ENCODE results near the gene ICAM1. TPM values are rescaled to one million over a fixed set of nuclear protein-coding genes. Genes with fewer than 3 reads are reported as not detected.
"Not testable (repeated sequence)": the region's sequence is repeated elsewhere in the genome, so short reads cannot be mapped to it uniquely, and the experiment has no call there.

ICAM1 gene
- total and polyA plus RNA-seq, 7 donors: 5.4 to 33.1 (median 14.1) TPM

GRCh38 chr19:10271543-10272086, 695 bp downstream of the ICAM1 start:
- Histone ChIP-seq H3K36me3 (no peaks in the 10 kb centered on the region), H3K4me3 (peak overlapping the region; percentile 15 to 46 (median 42)), H3K4me1 (peaks cover 0 to 20% (median 19%) of the 10 kb centered on the region in 4 donors), H3K27me3 (peaks cover 14 to 30% (median 22%) of the 10 kb centered on the region in 3 donors), H3K27ac (peak overlapping the region; percentile 66 to 80 (median 70)), H3K9me3 (no peaks in the 10 kb centered on the region)
- DNase-seq: no peak
- WGBS, 2 donors: 21 to 22% methylated on average over 12 of the region's 12 CpGs
- intact Hi-C loops (cut with DNase I): no loop called here
- TF ChIP-seq EP300 (IDR thresholded peaks at IDR 0.05) (no peak), CTCF (IDR thresholded peaks at IDR 0.05) (no peak), POLR2AphosphoS5 (IDR thresholded peaks at IDR 0.05) (no peak), POLR2A (IDR thresholded peaks at IDR 0.05) (no peak)

GRCh38 chr19:10274589-10274988, 3.7 kb downstream of the ICAM1 start:
- no peak for DNase-seq
- Histone ChIP-seq H3K27me3 (peaks cover 14 to 37% (median 22%) of the 10 kb centered on the region in 3 donors), H3K27ac (no peak overlapping the region), H3K9me3 (no peaks in the 10 kb centered on the region), H3K4me1 (peaks cover 0 to 19% (median 17%) of the 10 kb centered on the region in 4 donors), H3K4me3 (no peak overlapping the region), H3K36me3 (no peaks in the 10 kb centered on the region)
- intact Hi-C loops (cut with DNase I): no loop called here
- WGBS, 2 donors: 82 to 92% methylated on average over 10 of the region's 10 CpGs
- no peak for TF ChIP-seq EP300 (IDR thresholded peaks at IDR 0.05)

- 91 to 93% methylated on average over 9 of the region's 9 CpGs for WGBS, 2 donors
- H3K27ac ChIP-seq: no peak overlapping the region
- H3K36me3 ChIP-seq: no peaks in the 10 kb centered on the region
- H3K4me3 ChIP-seq: no peak overlapping the region
- peaks cover 0 to 8% (median 0%) of the 10 kb centered on the region in 3 donors for H3K27me3 ChIP-seq
- no peaks in the 10 kb centered on the region for H3K9me3 ChIP-seq
- no peaks in the 10 kb centered on the region for H3K4me1 ChIP-seq
- intact Hi-C loops (cut with DNase I): no loop called here
- DNase-seq: no peak
- no peak for TF ChIP-seq POLR2A (IDR thresholded peaks at IDR 0.05)
- TF ChIP-seq CTCF (IDR thresholded peaks at IDR 0.05): no peak
- TF ChIP-seq POLR2AphosphoS5 (IDR thresholded peaks at IDR 0.05): no peak
Observed at GRCh38 chr19:10277795-10278589, 7.1 kb downstream of the ICAM1 start.

GRCh38 chr19:10278935-10279334, 8.0 kb downstream of the ICAM1 start:
- H3K4me3 ChIP-seq: no peak overlapping the region
- no peak for DNase-seq
- intact Hi-C loops (cut with DNase I): no loop called here
- H3K27me3 ChIP-seq: peaks cover 0 to 15% (median 0%) of the 10 kb centered on the region in 3 donors
- H3K36me3 ChIP-seq: no peaks in the 10 kb centered on the region
- no peaks in the 10 kb centered on the region for H3K4me1 ChIP-seq
- TF ChIP-seq POLR2A (IDR thresholded peaks at IDR 0.05): no peak
- no peaks in the 10 kb centered on the region for H3K9me3 ChIP-seq
- 96 to 97% methylated on average over 1 of the region's 1 CpG for WGBS, 2 donors
- no peak overlapping the region for H3K27ac ChIP-seq

GRCh38 chr19:10279737-10280442, 9.0 kb downstream of the ICAM1 start:
- Histone ChIP-seq H3K36me3 (peaks cover 0 to 7% (median 0%) of the 10 kb centered on the region in 4 donors), H3K27me3 (peaks cover 0 to 23% (median 0%) of the 10 kb centered on the region in 3 donors), H3K4me1 (no peaks in the 10 kb centered on the region), H3K4me3 (no peak overlapping the region), H3K27ac (no peak overlapping the region), H3K9me3 (no peaks in the 10 kb centered on the region)
- intact Hi-C loops (cut with DNase I): no loop called here
- DNase-seq: no peak
- 73 to 86% methylated on average over 5 of the region's 5 CpGs for WGBS, 2 donors
- TF ChIP-seq CTCF (IDR thresholded peaks at IDR 0.05) (no peak), POLR2A (IDR thresholded peaks at IDR 0.05) (no peak), POLR2AphosphoS5 (IDR thresholded peaks at IDR 0.05) (no peak), EP300 (IDR thresholded peaks at IDR 0.05) (no peak)

GRCh38 chr19:10282043-10282442, 11.1 kb downstream of the ICAM1 start:
- WGBS, 2 donors: 92 to 93% methylated on average over 5 of the region's 5 CpGs
- H3K4me3 ChIP-seq; intact Hi-C loops (cut with DNase I); H3K36me3 ChIP-seq; H3K9me3 ChIP-seq; H3K4me1 ChIP-seq; H3K27ac ChIP-seq; DNase-seq: not testable (repeated sequence)
- H3K27me3 ChIP-seq: peaks cover 3 to 45% (median 7%) of the 10 kb centered on the region in 3 donors
